ENCODE results near the gene CHD5.

DNA sequence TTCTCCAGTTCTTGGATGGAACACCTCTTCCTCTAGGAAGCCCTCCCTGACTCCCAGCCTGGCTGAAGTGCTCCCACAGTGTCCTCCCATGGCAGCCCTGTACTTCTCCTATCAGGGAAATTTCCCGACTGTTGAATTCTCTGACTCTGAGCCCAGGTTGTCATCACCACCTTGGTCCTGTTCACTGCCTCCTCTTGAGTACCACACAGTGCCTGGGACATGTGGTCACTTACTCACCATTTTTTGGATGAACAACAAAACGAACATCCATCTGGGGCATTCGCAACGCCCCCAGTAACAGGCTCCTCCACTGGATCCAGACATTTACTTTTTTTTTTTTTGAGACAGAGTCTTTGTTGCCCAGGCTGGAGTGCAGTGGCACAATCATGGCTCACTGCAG is 37.4 kb downstream of the CHD5 start:
- TF ChIP-seq, protein P1, sequence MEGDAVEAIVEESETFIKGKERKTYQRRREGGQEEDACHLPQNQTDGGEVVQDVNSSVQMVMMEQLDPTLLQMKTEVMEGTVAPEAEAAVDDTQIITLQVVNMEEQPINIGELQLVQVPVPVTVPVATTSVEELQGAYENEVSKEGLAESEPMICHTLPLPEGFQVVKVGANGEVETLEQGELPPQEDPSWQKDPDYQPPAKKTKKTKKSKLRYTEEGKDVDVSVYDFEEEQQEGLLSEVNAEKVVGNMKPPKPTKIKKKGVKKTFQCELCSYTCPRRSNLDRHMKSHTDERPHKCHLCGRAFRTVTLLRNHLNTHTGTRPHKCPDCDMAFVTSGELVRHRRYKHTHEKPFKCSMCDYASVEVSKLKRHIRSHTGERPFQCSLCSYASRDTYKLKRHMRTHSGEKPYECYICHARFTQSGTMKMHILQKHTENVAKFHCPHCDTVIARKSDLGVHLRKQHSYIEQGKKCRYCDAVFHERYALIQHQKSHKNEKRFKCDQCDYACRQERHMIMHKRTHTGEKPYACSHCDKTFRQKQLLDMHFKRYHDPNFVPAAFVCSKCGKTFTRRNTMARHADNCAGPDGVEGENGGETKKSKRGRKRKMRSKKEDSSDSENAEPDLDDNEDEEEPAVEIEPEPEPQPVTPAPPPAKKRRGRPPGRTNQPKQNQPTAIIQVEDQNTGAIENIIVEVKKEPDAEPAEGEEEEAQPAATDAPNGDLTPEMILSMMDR (IDR thresholded peaks at IDR 0.05) = no peak
- no peak for TF ChIP-seq EP300 (IDR thresholded peaks at IDR 0.05)
